Right renal cortex interstitium (tissue), 3 donors: Measurements from ENCODE around the gene TLL2. TPM values are rescaled to one million over a fixed set of nuclear protein-coding genes. Genes with fewer than 3 reads are reported as not detected.
A peak's percentile ranks its signal among the peaks of the same experiment; 100 is the strongest.
"Not testable (repeated sequence)": the region's sequence is repeated elsewhere in the genome, so short reads cannot be mapped to it uniquely, and the experiment has no call there.

ENCODE experiments used
- DNase-seq, 3 donors: peaks; one replicate each; pipeline ENCODE4 v3.0.0-alpha.2; 2013; ENCODE audit warnings: low read depth in 3 of 3, low spot score in 2 of 3
- polyA plus RNA-seq, 3 donors: library from polyadenylated mRNA; unstranded; fragments of 120-200 nt; gene quantifications; one replicate each; pipeline ENCODE4 v1.2.1, GENCODE V29; 2013; ENCODE audit not compliant: insufficient read length in 3 of 3

The TLL2 gene
- polyA plus RNA-seq, result under 1 TPM; 0.75 to 0.99 (median 0.89) TPM

DNA sequence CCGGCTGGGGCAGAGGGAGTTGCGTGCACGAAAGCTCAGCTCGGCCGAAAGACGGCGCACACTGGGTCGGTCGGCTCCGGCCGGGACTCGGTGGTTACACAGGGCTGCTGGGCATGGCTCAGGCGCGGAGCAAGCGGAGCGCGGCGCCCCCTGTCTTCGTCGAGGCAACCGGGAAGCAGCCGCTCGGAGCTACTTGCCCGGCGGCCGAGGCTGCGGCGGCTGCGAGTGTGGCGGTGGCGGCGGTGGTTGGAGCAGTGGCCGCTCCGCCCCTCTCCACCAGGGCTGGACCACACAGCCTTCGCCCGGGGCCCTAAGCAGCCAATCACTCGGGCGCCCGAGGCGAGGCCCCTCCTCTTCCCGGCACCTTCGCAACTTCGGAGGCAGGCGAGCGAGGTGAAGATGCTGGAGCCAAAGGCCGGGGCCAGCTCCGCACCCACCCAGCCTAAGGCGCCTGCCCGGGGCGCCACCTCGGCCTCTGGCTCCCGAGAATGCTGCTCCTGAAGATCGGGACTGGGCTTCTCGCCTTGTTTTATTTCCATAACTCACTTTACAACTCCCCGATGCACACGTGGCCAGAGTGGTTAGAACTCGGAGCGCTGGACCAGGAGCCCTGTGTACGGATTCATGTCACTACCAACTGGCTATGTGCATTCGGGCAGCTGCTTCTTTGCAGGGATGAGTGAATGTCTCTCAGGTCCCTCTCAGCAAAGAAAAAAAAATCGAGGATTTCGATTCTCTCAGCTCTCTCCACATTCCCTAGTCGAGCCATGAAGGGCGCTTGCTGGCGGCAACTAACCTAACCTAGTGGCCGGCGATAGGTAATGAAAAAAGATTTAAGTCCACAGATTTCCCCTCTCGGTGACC lies at the start of gene TLL2:
Gene TLL2, minus strand, starts transcription at position 229 of the 864 bp plus-strand sequence. CDS start 241 bp downstream, outside the sequence.
- DNase-seq, result peak in 2 of 3 donors; percentile 55 to 63

DNA sequence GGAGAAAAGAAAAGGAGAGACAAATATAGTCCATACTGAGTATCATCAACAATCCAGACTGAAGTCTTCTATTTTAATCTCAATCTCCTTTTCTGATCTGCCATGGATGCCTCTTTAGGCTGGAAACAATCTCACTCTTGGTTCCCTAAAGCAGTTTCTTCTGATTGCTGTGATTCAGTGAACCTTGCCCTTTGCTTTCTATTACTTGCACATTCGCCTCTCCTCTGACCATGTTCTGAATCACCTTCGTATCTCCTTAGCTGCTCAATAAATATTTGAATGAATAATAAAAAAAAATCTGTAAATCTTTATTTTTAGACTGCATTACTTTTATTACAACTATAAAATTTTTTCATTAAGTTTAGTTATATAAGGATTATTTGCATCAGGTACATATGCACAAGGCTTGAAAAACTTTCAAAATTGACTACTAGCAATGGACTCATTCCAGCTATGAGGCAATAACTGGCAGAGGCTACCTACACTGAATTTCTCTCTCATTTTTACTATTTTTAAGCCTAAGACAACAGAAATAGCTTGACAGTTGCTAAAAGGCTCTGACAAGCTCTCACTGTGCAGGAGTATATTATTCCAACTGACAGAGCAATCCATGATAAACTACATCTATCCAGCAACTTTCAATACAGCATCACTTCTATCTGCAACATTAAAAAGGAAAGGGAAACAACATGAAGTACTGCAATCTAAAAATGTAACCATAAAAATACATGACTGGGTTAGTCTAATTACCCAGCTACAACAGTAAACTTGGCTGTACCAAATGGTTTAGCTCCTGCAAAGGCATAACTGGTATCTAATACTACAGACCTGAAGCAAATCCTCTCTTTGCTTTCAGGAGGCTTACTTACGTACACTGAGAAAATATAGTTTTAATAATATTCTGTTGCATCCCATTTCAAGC lies 47.5 kb upstream of the TLL2 start:
- DNase-seq, result no peak

- DNase-seq, result no peak
Measured at GRCh38 chr10:96560489-96560888, 46.8 kb upstream of the TLL2 start.

DNA sequence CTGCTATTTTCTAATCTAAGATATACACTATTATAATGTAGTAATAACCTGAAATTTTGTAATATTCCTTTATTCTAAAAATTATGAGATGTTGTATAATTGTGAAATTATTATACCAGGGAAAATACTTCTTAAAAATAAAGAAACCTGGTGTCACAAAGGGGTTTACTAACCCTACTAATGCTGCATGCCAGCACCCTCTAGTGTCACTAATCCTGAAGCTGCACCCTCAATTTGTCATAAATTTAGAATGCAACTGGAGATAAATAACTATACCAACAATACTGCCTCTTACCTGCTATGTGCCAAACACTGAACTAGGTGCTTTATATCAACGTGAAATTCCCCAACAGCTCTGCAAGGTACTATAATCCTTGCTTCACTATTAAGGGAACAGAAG lies 42.3 kb upstream of the TLL2 start:
- no peak for DNase-seq

DNA sequence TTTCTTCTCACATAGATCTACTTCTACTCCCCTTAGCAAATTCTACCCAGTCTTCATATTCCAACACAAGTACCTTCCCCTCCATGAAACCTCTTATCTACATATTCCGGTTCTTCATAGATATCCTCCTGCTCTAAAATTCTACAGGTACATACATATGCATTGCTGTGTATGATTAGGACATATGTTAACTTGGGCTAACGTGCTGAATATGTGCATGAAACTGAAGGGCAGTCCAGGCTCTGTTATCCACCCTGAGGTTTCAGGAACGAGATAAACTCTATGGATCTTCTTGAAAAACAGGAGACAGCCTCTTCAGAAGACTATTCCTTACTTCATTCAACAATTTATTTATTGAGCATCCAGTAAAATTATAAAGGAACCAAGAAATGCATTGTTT lies 41.6 kb upstream of the TLL2 start:
- DNase-seq, result no peak

DNA sequence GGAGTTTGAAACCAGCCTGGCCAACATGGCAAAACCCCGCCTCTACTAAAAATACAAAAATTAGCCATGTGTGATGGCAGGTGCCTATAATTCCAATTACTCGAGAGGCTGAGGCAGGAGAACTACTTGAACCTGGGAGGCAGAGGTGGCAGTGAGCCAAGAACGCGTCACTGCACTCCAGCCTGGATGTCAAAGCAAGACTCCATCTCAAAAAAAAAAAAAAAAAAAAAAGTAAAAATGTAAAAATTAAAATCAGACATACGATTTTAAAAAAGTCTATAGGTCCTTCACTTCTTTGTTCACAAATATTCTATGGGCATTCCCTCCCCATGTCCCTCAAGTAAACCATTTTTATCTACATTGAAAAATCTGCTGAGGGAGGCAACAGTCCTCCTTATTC lies 34.9 kb upstream of the TLL2 start:
- no peak for DNase-seq

GRCh38 chr10:96545558-96545957 lies 31.8 kb upstream of the TLL2 start:
- not testable (repeated sequence) for DNase-seq

DNA sequence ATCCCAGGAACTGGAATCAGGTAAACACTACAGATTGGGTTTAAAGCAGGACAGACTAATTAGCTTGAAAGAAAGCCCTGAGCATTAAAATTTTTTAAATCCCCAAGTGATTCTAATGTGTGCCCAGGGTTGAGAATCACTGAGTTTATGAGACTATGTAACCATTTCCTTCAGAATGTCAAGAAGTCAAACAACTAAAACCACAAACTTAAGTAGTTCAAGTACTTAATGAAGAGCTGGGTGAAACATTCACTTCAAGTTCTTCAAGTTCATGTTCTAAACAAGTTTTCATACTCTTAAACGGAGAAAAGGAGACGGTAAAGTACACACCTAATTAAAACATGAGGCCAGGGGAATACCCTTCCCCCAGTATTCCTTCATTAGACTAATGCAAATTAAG lies 28.2 kb upstream of the TLL2 start:
- DNase-seq, result no peak

DNA sequence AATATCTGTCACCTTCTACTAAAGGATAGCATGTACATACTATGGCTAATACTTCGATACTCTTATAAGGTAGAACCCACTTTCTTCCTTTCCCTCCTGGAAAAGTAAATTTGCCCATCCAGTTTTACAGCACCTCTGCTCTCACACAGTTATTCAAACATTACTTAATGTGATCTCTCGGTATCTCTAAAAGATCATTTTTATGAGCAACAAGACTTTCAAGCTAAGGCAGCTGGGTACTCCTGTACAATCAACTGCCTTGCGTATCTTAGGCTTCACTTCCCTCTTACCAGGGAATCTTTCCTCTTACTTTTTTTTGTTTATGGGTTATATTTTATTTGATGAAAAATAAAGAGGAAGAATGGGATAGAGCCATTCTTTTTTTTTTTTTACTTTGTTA lies 26.5 kb upstream of the TLL2 start:
- no peak for DNase-seq

DNA sequence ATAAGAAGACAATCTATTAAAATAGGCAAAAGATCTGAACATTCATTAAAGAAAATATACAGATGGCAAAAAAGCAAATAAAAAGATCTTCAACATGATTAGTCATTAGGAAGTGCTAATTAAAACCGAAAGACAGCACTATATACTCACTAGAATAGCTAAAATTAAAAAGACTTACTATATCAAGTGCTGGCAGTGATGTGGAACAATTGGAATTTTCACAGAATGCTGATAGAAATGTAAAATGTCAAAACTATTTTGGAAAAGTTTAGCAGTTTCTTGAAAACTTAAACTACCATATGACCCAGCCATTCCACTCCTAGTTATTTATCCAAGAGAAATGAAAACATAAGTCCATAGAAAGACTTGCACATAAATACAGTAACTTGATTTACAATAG lies 25.0 kb upstream of the TLL2 start:
- DNase-seq, result no peak

DNA sequence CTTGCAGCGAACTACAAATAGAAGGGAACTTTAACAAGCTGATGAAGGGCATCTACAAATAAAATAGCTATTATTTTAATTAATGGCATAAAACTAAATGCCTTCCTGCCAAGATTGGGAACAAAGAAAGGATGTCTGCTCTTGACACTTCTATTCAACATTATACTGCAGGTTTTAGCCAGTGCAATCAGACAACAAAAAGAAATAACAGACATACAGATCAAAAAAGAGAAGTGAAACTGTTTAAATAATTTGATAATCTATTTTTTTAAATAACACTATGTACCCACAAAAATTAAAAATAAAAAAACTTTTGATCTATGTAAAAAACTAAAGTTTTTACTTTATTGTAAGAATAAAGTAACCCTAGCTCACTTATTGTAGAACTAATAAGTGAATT lies 22.4 kb upstream of the TLL2 start:
- no peak for DNase-seq

- DNase-seq, result no peak
Measured at GRCh38 chr10:96532523-96532922, 18.8 kb upstream of the TLL2 start.

GRCh38 chr10:96529634-96530279 lies 16.0 kb upstream of the TLL2 start:
- DNase-seq, result no peak

DNA sequence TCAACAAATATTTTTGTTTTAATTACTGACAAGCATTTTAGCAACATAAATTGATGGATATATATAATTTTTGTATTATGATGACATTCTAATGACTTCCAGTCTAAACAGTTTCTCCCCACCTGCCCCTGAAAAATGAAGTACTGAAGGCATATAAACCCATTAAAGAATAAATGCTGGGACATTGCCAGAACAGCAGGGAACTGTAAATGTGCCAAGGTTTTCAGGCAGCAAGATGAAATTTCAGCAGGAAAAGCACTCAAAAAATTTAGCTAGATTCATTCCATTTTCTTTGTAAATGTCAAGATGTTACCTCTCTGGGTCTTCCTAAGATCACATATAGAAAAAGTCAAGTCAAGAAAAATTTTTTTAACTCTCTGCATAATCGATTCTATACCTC lies 11.0 kb upstream of the TLL2 start:
- DNase-seq, result no peak

GRCh38 chr10:96517284-96517683 lies 3.6 kb upstream of the TLL2 start:
- DNase-seq, result no peak

DNA sequence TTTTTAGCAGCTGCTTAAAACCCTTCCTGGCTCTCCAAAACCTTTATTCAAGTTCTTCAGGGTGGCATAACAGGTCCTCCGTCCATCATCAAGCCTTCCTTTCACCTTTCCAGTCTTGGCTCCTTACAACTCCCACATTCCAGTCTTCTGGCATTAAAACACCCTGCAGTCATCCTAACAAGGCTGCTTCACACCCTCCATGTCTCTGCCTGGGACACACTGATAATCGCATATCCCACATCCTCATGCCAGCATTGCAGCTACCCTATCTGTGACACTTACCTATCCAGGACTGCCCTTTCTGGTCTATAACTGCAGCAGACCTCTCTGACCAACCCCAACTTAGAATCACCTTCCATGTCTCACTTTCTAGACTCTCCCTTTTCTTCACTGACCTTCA lies 2.6 kb upstream of the TLL2 start:
- no peak for DNase-seq

DNA sequence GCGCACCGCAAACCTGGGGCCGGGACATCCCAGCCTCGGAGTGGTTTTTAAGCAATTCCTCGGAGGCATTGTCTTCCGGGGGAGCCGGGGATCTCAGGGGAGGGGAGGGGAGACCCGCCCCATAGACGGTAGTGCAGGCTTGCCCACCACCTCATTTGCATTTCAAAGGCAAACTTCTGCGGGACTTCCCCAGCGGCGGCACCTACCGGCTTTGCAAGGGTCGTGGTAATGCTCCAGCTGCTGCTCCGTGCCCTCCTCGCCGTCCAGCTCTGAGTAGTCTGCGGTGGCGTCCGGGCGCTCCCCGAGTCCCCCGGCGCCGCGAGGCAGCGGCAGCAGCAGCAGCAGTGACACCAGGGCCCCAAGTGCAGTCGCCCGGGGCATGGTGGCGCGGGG lies 425 bp downstream of the TLL2 start:
- DNase-seq, result no peak

DNA sequence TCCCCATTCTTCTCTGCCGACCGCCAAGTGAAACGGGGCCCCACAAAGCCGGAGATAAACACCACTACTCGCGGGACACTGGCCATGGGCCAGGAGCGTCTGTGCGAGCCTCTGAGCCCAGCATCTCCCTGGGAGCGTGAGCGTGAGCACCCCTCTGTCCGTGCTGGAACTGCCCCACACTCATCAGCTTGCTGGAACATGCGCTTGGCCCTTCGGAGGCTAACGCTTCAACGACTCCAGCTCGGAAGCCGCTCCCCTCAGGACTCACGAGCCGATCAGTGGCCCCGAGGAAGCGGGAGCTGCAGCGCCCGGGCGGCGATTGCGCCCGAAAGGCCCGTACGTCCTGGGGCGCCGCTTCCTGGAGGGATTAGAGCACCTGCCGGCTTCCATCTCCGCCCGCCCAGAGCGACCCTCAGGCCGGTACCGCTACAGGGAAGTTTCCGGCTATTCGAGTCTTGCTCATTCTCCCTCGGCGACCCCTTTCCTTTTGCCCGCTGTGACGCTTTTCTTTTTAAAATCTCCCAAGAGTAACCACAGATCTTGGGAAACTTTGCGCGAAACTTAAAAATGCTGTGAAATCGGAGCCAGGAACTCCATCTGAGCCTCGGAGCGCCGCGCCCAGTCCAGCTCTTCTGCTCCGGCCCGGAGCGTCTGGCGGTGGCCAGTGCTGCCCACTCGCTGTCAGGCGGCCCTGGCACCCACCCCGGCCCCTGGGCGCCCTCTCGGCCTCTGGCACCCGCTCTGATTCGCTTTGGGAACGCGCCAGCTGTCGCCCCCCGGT lies 1.0 kb downstream of the TLL2 start:
- peak in 1 of 3 donors; percentile 21 for DNase-seq

DNA sequence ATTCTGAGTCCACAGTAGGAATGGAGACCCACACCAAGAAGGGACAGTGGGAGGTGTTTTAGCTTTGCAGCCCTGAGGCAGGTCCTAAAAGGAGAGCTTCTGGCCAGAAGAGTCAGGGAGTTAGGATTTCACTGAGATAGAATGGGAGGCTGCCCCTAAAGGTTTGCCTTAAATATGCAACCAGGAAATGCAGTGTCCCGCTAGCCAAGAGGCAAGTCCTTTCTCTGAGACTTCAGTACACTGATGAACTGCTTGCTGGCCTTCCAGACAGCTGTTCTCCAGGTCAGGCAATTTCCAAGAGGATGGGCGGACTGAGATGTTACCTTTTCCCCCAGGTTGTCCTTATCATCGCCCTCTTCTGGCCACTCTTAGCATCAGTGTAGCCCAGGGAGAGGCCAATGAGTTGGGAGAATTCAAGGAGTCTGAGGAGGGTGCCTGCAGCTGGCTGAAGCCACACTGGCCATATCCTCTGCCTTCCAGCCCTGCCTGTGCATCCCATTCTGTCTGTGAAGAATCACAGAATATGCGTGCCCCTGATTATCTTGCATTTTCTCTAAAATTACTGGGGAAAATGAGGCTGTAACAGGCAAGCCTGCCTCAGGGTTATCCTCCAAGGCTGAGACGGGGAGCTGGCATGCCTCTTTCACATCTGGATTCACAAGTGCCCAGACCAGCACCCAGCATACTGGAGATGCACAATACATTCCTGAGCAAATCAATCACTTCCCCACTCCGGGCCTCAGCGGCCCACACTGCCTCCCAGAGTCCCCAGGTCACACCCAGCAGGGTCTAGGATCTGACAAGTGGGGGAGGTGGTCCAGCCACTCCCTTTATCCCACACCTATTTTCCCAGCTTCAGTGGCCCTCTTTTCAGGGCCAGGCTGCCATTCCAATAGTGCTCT lies 2.4 kb downstream of the TLL2 start:
- peak in 1 of 3 donors; percentile 24 for DNase-seq
